H1 (cell line): ENCODE results near the gene LMNTD1. TPM values are rescaled to one million over a fixed set of nuclear protein-coding genes. Genes with fewer than 3 reads are reported as not detected.

Experiments used
- CTCF ChIA-PET: fragments of 300-600 bp; sonication (Branson Sonifier 250); formaldehyde crosslinking; loops from one replicate; lab custom pipeline; 2021; ENCODE audit not compliant: partially characterized antibody; lab: Charles Lee
- POLR2A ChIA-PET: fragments of 300-600 bp; sonication (Branson Sonifier 250); formaldehyde crosslinking; loops from one replicate; lab custom pipeline; 2021; ENCODE audit warnings: inconsistent platforms; ENCODE audit not compliant: partially characterized antibody; lab: Charles Lee
- DNase-seq, 2 experiments: peaks; one replicate each; pipeline versions ENCODE4 v3.0.0 to v3.0.0-alpha.2; 2010 to 2022; ENCODE audit warnings: low spot score in 2 of 2, low read depth in 1 of 2, mixed read lengths in 1 of 2
- FAIRE-seq: peaks from 2 replicates; lab custom pipeline; 2011; peaks lifted over from hg19 to GRCh38; lab: Jason Lieb, UNC
- H2AFZ ChIP-seq: 2 replicates; pipeline ENCODE4 v1.8.1; 2012; ENCODE audit warnings: low read length, inconsistent platforms
- H2AK5ac ChIP-seq: 2 replicates; pipeline ENCODE4 v1.6.1; 2013; ENCODE audit warnings: low read depth, low read length
- H2BK120ac ChIP-seq: replicated peaks from 2 replicates; pipeline ENCODE3; 2013; ENCODE audit warnings: low read depth, low read length, inconsistent platforms
- H2BK12ac ChIP-seq: 2 replicates; pipeline ENCODE4 v1.6.1; 2013; ENCODE audit warnings: low read depth, low read length
- H2BK15ac ChIP-seq: 2 replicates; pipeline ENCODE4 v1.6.1; 2013; ENCODE audit warnings: low read length
- H2BK20ac ChIP-seq: 2 replicates; pipeline ENCODE4 v1.6.1; 2013; ENCODE audit warnings: low read length
- H2BK5ac ChIP-seq: 2 replicates; pipeline ENCODE4 v1.6.1; 2013; ENCODE audit warnings: low read depth, low read length
- H3K14ac ChIP-seq: 2 replicates; pipeline ENCODE4 v1.6.1; 2013; ENCODE audit warnings: inconsistent platforms; ENCODE audit not compliant: insufficient read length
- H3K18ac ChIP-seq: 2 replicates; pipeline ENCODE4 v1.6.1; 2013; ENCODE audit warnings: low read length; ENCODE audit errors: extremely low read depth
- H3K23ac ChIP-seq: 2 replicates; pipeline ENCODE4 v1.6.1; 2013; ENCODE audit warnings: inconsistent platforms; ENCODE audit not compliant: insufficient read length
- H3K23me2 ChIP-seq: 2 replicates; pipeline ENCODE4 v1.6.1; 2013; ENCODE audit warnings: low read depth, low read length
- H3K27ac ChIP-seq: 2 replicates; pipeline ENCODE4 v1.6.1; 2011; ENCODE audit warnings: low read depth, low read length, inconsistent platforms
- H3K27me3 ChIP-seq, 4 experiments: replicated peaks in 1 of 4; 1 replicate in 1 of 4; 2 replicates in 3 of 4; pipeline versions ENCODE4 v1.6.1 to v1.8.1; 2011 to 2013; ENCODE audit warnings: low read length in 3 of 4, mild to moderate bottlenecking in 3 of 4, inconsistent platforms in 2 of 4, mixed read lengths in 2 of 4, moderate library complexity in 1 of 4; ENCODE audit not compliant: control insufficient read depth in 3 of 4, insufficient read depth in 3 of 4; ENCODE audit errors: extremely low read depth in 1 of 4
- H3K36me3 ChIP-seq, 4 experiments: 2 replicates each; pipeline versions ENCODE4 v1.6.1 to v1.8.1; 2011 to 2013; ENCODE audit warnings: mild to moderate bottlenecking in 4 of 4, low read length in 3 of 4, moderate library complexity in 2 of 4, control low read depth in 1 of 4, inconsistent platforms in 1 of 4; ENCODE audit not compliant: insufficient read depth in 4 of 4, control insufficient read depth in 2 of 4
- H3K4ac ChIP-seq: replicated peaks from 2 replicates; pipeline ENCODE3; 2013; ENCODE audit warnings: low read length, low read depth, mixed read lengths, inconsistent platforms; ENCODE audit not compliant: insufficient read length
- H3K4me1 ChIP-seq, 4 experiments: replicated peaks in 1 of 4; 1 replicate in 1 of 4; 2 replicates in 3 of 4; pipeline versions ENCODE4 v1.6.1 to v1.8.1; 2011 to 2013; ENCODE audit warnings: low read length in 3 of 4, inconsistent platforms in 2 of 4, mixed read lengths in 1 of 4; ENCODE audit not compliant: insufficient read depth in 4 of 4, control insufficient read depth in 3 of 4
- H3K4me2 ChIP-seq, 2 experiments: 2 replicates each; pipeline versions ENCODE4 v1.6.1 to v1.8.1; 2011 to 2013; ENCODE audit warnings: low read depth in 2 of 2, low read length in 2 of 2, control low read depth in 1 of 2, inconsistent platforms in 1 of 2, mild to moderate bottlenecking in 1 of 2; ENCODE audit not compliant: insufficient read depth in 1 of 2
- H3K4me3 ChIP-seq, 4 experiments: fragments of 200-600, 300-600 bp in 1 of 4; sonication (generic), shearing (Covaris generic), sonication (Bioruptor Twin) in 1 of 4; 2 replicates each; pipeline versions ENCODE4 v1.5.1 to v1.8.1; 2011 to 2016; ENCODE audit warnings: low read length in 4 of 4, low read depth in 3 of 4, control low read depth in 2 of 4, inconsistent platforms in 2 of 4, mild to moderate bottlenecking in 2 of 4, mixed read lengths in 1 of 4, moderate library complexity in 1 of 4; ENCODE audit not compliant: insufficient read depth in 2 of 4; ENCODE audit errors: extremely low read depth in 1 of 4
- H3K56ac ChIP-seq: replicated peaks from 2 replicates; pipeline ENCODE3; 2013; ENCODE audit warnings: low read depth, mild to moderate bottlenecking, mixed read lengths, low read length, inconsistent platforms; ENCODE audit not compliant: insufficient read length
- H3K79me1 ChIP-seq: 2 replicates; pipeline ENCODE4 v1.6.1; 2013; ENCODE audit warnings: low read depth, low read length, control low read depth
- H3K79me2 ChIP-seq, 2 experiments: 2 replicates each; pipeline versions ENCODE4 v1.6.1 to v1.8.1; 2012 to 2013; ENCODE audit warnings: low read length in 2 of 2, mild to moderate bottlenecking in 2 of 2, inconsistent platforms in 1 of 2; ENCODE audit not compliant: insufficient read depth in 2 of 2, control insufficient read depth in 1 of 2
- H3K9ac ChIP-seq, 4 experiments: replicated peaks in 1 of 4; 1 replicate in 1 of 4; 2 replicates in 3 of 4; pipeline versions ENCODE4 v1.6.1 to v1.8.1; 2011 to 2013; ENCODE audit warnings: low read depth in 3 of 4, low read length in 3 of 4, control low read depth in 2 of 4, mild to moderate bottlenecking in 2 of 4, moderate library complexity in 2 of 4, inconsistent platforms in 1 of 4; ENCODE audit errors: extremely low read depth in 1 of 4
- H3K9me3 ChIP-seq, 2 experiments: 2 replicates each; pipeline versions ENCODE4 v1.6.1 to v1.8.1; 2012 to 2013; ENCODE audit warnings: mild to moderate bottlenecking in 2 of 2, moderate library complexity in 2 of 2, control low read depth in 1 of 2, inconsistent platforms in 1 of 2, low read depth in 1 of 2, low read length in 1 of 2, mixed read lengths in 1 of 2; ENCODE audit not compliant: insufficient read depth in 2 of 2
- H4K20me1 ChIP-seq, 2 experiments: replicated peaks in 1 of 2; 2 replicates each; pipeline versions ENCODE3 to v1.8.1; 2011 to 2013; ENCODE audit warnings: inconsistent platforms in 2 of 2, low read length in 2 of 2, mild to moderate bottlenecking in 1 of 2; ENCODE audit not compliant: insufficient read depth in 2 of 2, control insufficient read depth in 1 of 2
- H4K5ac ChIP-seq: 2 replicates; pipeline ENCODE4 v1.6.1; 2013; ENCODE audit warnings: low read length, low read depth, mixed read lengths, inconsistent platforms; ENCODE audit not compliant: insufficient read length
- H4K8ac ChIP-seq: 2 replicates; pipeline ENCODE4 v1.8.0; 2013; ENCODE audit warnings: mild to moderate bottlenecking, moderate library complexity, low read length, inconsistent platforms; ENCODE audit not compliant: insufficient read depth; ENCODE audit errors: extremely low read depth
- H4K91ac ChIP-seq: replicated peaks from 2 replicates; pipeline ENCODE3; 2013; ENCODE audit warnings: low read length, mixed read lengths, inconsistent platforms; ENCODE audit not compliant: insufficient read length
- WGBS, 2 experiments: shearing (Covaris generic) in 1 of 2; methylation state at CpG; one replicate each; pipeline versions ENCODE4 v1.1.6 to v1.1.7; 2013 to 2015; ENCODE audit warnings: low lambda C conversion rate in 2 of 2, mixed read lengths in 2 of 2, inconsistent platforms in 1 of 2, low coverage in 1 of 2, missing lambda C conversion rate in 1 of 2; ENCODE audit not compliant: insufficient replicate concordance in 2 of 2, insufficient coverage in 1 of 2, insufficient read length in 1 of 2; ENCODE audit errors: extremely low coverage in 1 of 2, missing lambda C conversion rate in 1 of 2; 5-methylcytosine and 5-hydroxymethylcytosine counted together
- long read RNA-seq, 2 experiments: library from RNA in 1 of 2; library from capped mRNA in 1 of 2; stranded (forward); transcript quantifications; one replicate each; pipeline ENCODE4 v2.0.0, GENCODE V29; 2021; ENCODE audit warnings: inconsistent platforms in 1 of 2
- polyA minus RNA-seq, 3 experiments: library from RNA; depleted of rRNA, polyadenylated mRNA; stranded (reverse); fragments of >200 nt; gene quantifications; 1 replicate in 2 of 3; 2 replicates in 1 of 3; pipeline ENCODE4 v1.2.3, GENCODE V29; 2011
- polyA plus RNA-seq, 7 experiments: library from polyadenylated mRNA; depleted of rRNA in 3 of 7; stranded (reverse) in 5 of 7; unstranded in 2 of 7; fragments of >200 nt in 5 of 7; fragments of 200-250 nt in 2 of 7; gene quantifications; 1 replicate in 5 of 7; 2 replicates in 1 of 7; 4 replicates in 1 of 7; pipeline versions ENCODE4 v1.2.1 to v1.2.3, GENCODE V29; 2011 to 2013; ENCODE audit warnings: missing spikeins in 2 of 7, mixed read lengths in 2 of 7
- total RNA-seq: library from RNA; stranded (reverse); fragmentation: NEBNext Ultra II Directional; extraction: Animal tissue kit (Norgen Biotek cat#: 25700); gene quantifications from 2 replicates; pipeline ENCODE4 v1.2.1, GENCODE V29; 2021

Gene LMNTD1, protein sequence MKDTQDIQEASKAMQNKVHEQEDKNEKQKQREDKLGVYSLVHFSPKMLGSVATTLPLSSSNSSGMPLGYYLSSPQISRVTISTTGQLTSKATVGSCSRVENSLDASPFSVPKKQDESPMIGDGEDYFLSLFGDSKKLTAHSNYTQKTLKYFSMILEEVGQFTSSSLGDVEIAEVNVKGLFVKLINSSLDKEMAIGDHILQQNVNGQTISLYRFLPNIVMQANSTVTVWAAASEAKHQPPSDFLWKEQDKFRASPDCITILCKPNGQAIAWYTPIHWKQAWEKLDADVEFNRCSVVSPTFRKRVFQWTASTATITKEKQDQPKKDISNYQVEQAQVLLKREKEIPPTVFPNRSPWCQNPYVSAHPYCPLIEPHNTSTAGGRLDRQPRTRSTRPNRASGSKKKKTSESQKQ
- total RNA-seq = not detected in 2 replicates
- polyA plus RNA-seq (2011; rRNA removed) = not detected in 2 replicates
- polyA plus RNA-seq (2011; cell fraction: cytosol; rRNA removed) = not detected
- polyA plus RNA-seq (2011; cell fraction: nucleus; rRNA removed) = not detected
- not detected in 4 replicates for polyA plus RNA-seq (2012, experiment 1 of 2)
- not detected for polyA plus RNA-seq (2012, experiment 2 of 2)
- not detected for polyA plus RNA-seq (2013, experiment 1 of 2)
- not detected for polyA plus RNA-seq (2013, experiment 2 of 2)
- 0.27 TPM in 1 of 2 replicates, not detected in the other for polyA minus RNA-seq (2011; rRNA and poly(A)+ RNA removed)
- not detected for polyA minus RNA-seq (2011; cell fraction: cytosol; rRNA and poly(A)+ RNA removed)
- not detected for polyA minus RNA-seq (2011; cell fraction: nucleus; rRNA and poly(A)+ RNA removed)
- long read RNA-seq, experiment 1 = 0 reads
- long read RNA-seq, experiment 2, partial matches to known transcripts = 0 of 1 reads
- long read RNA-seq, experiment 2, other reads (novel, unspliced or antisense) = 1 of 1 reads

DNA sequence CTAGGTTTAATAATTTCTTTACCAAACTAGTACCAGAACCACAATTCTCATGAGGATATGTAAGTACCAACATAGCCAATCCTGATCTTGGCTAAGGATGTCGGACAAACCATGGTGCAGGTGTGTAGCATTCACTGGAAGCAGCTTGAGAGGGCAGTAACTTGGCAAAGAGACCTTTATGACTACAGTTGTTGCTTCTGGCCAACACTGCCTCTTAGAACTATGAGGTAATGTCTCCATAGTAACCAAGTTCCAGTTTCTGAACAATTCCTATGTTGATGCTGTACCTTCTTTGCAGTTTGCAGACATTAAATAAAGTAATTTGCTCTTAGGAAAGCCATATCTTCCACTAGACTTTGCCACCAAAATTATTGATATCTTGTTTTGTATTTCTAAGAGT is at the start of gene LMNTD1:
TSS of gene LMNTD1 (minus strand) at position 186 of the 400 bp plus-strand sequence. CDS start 324 bp downstream, outside the sequence.
- Histone ChIP-seq H3K9me3 (no peaks in the 10 kb centered on the region), H3K9ac (no peak within 1 kb of the TSS), H4K20me1 (no peaks in the 10 kb centered on the region), H3K27me3 (no peaks in the 10 kb centered on the region; a peak in 1 of 7 replicates), H3K56ac (no peak within 1 kb of the TSS), H3K23ac (no peak within 1 kb of the TSS), H2BK20ac (no peak within 1 kb of the TSS), H3K4ac (no peak within 1 kb of the TSS), H2BK15ac (no peak within 1 kb of the TSS), H3K4me1 (no peaks in the 10 kb centered on the region), H2AK5ac (no peak within 1 kb of the TSS), H3K79me1 (no peaks in the 10 kb centered on the region), H4K8ac (no peak within 1 kb of the TSS), H3K27ac (no peak within 1 kb of the TSS), H3K4me2 (no peak within 1 kb of the TSS), H4K5ac (no peak within 1 kb of the TSS), H4K91ac (no peak within 1 kb of the TSS), H3K14ac (no peak within 1 kb of the TSS), H3K4me3 (no peak within 1 kb of the TSS), H3K36me3 (no peaks in the 10 kb centered on the region), H2BK120ac (no peak within 1 kb of the TSS), H2BK12ac (no peak within 1 kb of the TSS), H3K79me2 (no peaks in the 10 kb centered on the region), H3K23me2 (no peaks in the 10 kb centered on the region), H2BK5ac (no peak within 1 kb of the TSS), H3K18ac (no peak within 1 kb of the TSS), H2AFZ (no peak within 1 kb of the TSS)
- FAIRE-seq (no peak), DNase-seq (no peak)
- ChIA-PET CTCF (interaction anchor here (1.2 kb wide), 1 partner anchor 312 kb away, joined by 3 read pairs; no protein-coding TSS in a partner anchor), POLR2A (no interaction called here)
- 0% methylated on average over 1 of the region's 1 CpG; no CpG with 5 or more reads in 1 of the 2 experiments for WGBS, 2 experiments
